ENCODE measurements around the gene MALL. TPM values are rescaled to one million over a fixed set of nuclear protein-coding genes. Genes with fewer than 3 reads are reported as not detected.

MALL gene
- total and polyA plus RNA-seq, 12 donors, result 6.8 to 43.6 (median 11.4) TPM

DNA sequence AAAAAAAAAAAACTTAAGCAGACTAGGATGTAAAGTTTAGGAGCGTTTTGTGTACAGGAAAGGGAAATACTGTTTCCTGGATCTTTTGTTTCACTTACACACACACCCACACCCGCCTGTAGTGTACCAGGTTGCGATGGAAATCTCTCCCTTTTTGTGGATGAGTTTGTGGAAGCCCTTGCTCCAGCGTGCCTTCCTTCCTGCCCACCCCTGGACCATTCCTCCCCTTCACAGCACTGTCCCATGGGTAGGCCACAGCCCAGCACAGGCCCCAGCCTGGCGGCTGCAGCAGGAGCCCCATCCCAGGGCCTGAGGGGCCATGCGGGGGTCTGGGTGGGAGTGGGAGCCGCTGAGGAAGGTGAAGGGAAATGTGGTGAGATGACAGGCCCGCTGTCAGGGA lies 15.1 kb downstream of the MALL start:
- H3K36me3 ChIP-seq, result peaks cover 0 to 5% (median 0%) of the 10 kb centered on the region in 9 donors
- ATAC-seq (peak; percentile 4 to 58 (median 34)), DNase-seq (no peak)
- WGBS, 2 donors, result 58 to 62% methylated on average over 8 of the region's 8 CpGs
- H3K9me3 ChIP-seq, result no peaks in the 10 kb centered on the region
- H3K27ac ChIP-seq, result peak overlapping the region; percentile 78 to 95 (median 90)
- intact Hi-C loops (cut with DNase I), result no loop called here
- peaks cover 6 to 91% (median 37%) of the 10 kb centered on the region in 9 donors for H3K4me1 ChIP-seq
- no peaks in the 10 kb centered on the region for H3K27me3 ChIP-seq
- H3K4me3 ChIP-seq, result peak overlapping the region in 2 of 10 donors; percentile 2 to 11
- TF ChIP-seq, protein P1, sequence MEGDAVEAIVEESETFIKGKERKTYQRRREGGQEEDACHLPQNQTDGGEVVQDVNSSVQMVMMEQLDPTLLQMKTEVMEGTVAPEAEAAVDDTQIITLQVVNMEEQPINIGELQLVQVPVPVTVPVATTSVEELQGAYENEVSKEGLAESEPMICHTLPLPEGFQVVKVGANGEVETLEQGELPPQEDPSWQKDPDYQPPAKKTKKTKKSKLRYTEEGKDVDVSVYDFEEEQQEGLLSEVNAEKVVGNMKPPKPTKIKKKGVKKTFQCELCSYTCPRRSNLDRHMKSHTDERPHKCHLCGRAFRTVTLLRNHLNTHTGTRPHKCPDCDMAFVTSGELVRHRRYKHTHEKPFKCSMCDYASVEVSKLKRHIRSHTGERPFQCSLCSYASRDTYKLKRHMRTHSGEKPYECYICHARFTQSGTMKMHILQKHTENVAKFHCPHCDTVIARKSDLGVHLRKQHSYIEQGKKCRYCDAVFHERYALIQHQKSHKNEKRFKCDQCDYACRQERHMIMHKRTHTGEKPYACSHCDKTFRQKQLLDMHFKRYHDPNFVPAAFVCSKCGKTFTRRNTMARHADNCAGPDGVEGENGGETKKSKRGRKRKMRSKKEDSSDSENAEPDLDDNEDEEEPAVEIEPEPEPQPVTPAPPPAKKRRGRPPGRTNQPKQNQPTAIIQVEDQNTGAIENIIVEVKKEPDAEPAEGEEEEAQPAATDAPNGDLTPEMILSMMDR (IDR thresholded peaks at IDR 0.05), result no peak

DNA sequence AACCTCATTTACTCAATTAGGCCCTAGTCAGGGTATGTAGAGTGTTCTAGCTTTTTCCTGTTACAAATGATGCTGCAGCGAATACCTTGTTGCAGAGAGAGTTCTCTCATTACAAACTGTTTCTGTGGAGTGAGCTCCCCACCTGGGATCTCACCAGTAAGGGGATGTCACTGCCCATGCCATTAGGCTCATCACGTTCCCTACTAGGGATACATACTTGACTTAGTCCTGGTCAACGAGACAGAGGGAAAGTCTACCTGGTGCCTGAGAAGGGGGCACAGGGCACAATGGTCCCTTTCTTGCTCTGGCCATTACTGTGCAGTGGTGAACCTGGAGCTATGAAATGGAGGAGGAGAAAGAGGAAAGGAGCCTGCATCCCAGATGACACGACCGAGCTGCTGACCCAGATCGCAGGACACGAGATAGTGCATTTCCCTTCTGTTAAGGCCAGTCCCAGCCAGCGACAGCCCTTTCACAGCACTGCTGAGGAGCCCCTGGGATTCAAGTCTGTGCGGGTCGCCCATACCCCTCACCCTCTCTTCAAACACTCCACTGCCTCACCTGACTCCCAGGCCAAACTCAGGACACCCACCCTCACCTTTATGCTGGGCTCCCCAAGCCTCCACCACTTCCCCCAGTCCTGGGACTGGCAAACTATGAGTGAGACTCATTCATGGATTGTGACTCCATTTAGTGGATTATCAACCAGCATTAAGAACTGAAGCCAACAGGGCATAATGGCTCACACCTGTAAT lies 16.0 kb downstream of the MALL start:
- peak in 1 of 2 donors; percentile 2 for DNase-seq
- WGBS, 2 donors, result 62 to 63% methylated on average over 10 of the region's 10 CpGs
- TF ChIP-seq, protein P1 (IDR thresholded peaks at IDR 0.05), result no peak
- peak overlapping the region; percentile 54 to 95 (median 88) for H3K27ac ChIP-seq
- no peaks in the 10 kb centered on the region for H3K27me3 ChIP-seq
- H3K9me3 ChIP-seq, result no peaks in the 10 kb centered on the region
- intact Hi-C loops (cut with DNase I), result no loop called here
- peaks cover 6 to 91% (median 37%) of the 10 kb centered on the region in 9 donors for H3K4me1 ChIP-seq
- ATAC-seq, result no peak
- H3K4me3 ChIP-seq, result no peak overlapping the region
- H3K36me3 ChIP-seq, result peaks cover 0 to 2% (median 0%) of the 10 kb centered on the region in 9 donors

- WGBS, 2 donors, result 35 to 47% methylated on average over 6 of the region's 6 CpGs
- DNase-seq (peak; percentile 16 to 28), ATAC-seq (no peak)
- Histone ChIP-seq H3K9me3 (no peaks in the 10 kb centered on the region), H3K27ac (peak overlapping the region in 6 of 10 donors; percentile 2 to 95 (median 90)), H3K36me3 (no peaks in the 10 kb centered on the region), H3K4me1 (peaks cover 6 to 85% (median 37%) of the 10 kb centered on the region in 9 donors), H3K27me3 (no peaks in the 10 kb centered on the region), H3K4me3 (no peak overlapping the region)
- intact Hi-C loops (cut with DNase I), result no loop called here
- TF ChIP-seq, protein P1 (IDR thresholded peaks at IDR 0.05), result no peak
These were observed 16.6 kb downstream of the MALL start for GRCh38 chr2:110099038-110099425.

DNA sequence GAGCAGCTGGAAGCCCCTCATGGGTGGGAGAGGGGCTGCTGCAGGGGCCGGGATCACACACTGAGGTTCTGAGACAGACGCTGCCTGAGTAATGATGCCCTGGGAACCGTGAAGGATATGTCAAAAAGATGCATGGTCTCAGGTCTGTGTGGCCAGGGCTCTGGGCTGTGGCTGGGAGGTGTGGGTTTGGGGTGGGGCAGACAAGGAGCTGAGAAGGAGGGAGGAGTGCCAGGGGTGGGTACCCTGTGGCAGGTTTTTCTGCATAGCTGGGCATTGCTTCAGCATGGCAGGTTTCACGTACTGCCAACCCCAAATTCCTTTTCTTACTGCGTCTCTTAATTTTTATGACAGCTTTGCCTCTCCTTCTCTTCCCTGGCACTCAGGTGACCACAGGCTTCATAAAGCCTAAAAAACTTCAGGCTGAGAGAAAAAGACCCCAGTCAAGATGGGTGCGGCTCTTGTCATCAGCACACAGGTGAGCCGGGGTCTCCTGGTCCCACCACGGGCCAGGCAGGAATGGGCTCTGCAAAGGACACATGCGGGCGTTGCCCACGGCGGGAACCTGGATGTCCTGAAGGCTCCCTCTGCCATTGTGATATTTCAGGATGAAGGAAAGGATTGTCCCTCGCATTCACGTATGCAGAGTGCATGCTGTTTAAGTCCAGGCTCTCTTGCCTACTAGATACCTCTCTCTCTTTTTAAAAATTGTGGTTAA lies 18.0 kb downstream of the MALL start:
- DNase-seq, result peak in 1 of 2 donors; percentile 2
- no peaks in the 10 kb centered on the region for H3K36me3 ChIP-seq
- WGBS, 2 donors, result 90 to 91% methylated on average over 14 of the region's 14 CpGs
- ATAC-seq, result no peak
- intact Hi-C loops (cut with DNase I), result no loop called here
- no peak overlapping the region for H3K4me3 ChIP-seq
- H3K9me3 ChIP-seq, result no peaks in the 10 kb centered on the region
- H3K27me3 ChIP-seq, result no peaks in the 10 kb centered on the region
- peaks cover 6 to 71% (median 34%) of the 10 kb centered on the region in 9 donors for H3K4me1 ChIP-seq
- TF ChIP-seq, protein P1 (IDR thresholded peaks at IDR 0.05), result no peak
- H3K27ac ChIP-seq, result no peak overlapping the region
